Stimulated activated CD8-positive, alpha-beta memory T cell treated with anti-CD3 and anti-CD28 coated beads, Interleukin-7, amount 100 ng/mL, for 24 hours (primary cell): ENCODE data around the gene MYH10.
"Not testable (repeated sequence)": the region's sequence is repeated elsewhere in the genome, so short reads cannot be mapped to it uniquely, and the experiment has no call there.

ENCODE experiments used
- DNase-seq: peaks from one replicate; pipeline ENCODE4 v3.0.0-alpha.2; 2020; ENCODE audit warnings: low read depth

The MYH10 gene

GRCh38 chr17:8556074-8556473 lies 74.5 kb downstream of the MYH10 start:
- DNase-seq = no peak

DNA sequence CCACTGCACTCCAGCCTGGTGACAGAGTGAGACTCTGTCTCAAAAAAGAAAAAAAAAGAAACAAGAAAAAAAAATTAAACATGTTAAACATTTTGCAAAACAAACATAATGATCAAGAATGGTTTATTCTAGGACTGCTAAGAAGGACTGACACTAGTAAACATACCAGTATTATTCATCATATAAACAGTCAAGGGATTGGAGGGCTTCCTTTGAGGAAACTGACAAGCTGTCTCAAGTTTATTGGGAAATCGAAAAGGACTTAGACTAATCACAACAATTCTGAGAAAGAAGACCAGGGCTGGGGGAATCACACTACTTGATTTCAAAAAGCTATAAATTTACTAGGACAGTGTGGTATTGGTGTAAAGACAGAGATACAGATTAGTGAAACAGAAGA lies 75.5 kb downstream of the MYH10 start:
- DNase-seq = no peak

DNA sequence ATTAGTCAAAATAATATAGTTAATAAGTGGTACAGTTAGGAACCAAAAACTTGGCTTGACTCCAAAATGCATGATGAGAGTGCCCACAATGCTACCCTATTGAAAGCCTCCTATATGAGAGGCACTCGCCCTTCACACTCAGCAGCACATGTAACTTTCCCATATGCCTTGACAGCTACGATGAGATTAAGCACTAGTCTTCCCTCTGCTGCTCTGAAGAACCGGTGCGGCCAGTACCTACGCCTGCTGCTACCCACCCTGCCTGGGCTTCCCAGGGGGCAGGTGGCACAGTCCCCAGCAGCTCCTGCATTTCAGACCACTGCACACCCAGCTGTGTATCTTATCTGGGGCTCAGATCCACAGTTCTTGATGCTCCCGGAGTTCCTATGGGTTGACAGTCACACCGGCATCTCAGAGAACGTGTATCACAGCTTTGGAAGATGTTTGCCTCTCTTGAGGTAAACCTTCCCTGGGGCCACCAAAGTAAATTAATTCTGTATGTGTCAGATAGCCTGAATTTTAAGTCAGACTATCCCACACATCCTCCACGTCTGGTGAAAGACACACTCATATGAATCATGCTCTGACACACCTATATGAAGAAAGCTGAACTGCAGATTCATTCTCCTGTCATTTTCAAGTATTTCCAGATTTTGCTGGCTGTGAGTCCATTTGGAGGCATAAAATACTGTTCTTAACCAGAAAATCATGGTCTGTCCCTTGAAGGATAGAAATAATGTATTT lies 77.8 kb downstream of the MYH10 start:
- no peak for DNase-seq

DNA sequence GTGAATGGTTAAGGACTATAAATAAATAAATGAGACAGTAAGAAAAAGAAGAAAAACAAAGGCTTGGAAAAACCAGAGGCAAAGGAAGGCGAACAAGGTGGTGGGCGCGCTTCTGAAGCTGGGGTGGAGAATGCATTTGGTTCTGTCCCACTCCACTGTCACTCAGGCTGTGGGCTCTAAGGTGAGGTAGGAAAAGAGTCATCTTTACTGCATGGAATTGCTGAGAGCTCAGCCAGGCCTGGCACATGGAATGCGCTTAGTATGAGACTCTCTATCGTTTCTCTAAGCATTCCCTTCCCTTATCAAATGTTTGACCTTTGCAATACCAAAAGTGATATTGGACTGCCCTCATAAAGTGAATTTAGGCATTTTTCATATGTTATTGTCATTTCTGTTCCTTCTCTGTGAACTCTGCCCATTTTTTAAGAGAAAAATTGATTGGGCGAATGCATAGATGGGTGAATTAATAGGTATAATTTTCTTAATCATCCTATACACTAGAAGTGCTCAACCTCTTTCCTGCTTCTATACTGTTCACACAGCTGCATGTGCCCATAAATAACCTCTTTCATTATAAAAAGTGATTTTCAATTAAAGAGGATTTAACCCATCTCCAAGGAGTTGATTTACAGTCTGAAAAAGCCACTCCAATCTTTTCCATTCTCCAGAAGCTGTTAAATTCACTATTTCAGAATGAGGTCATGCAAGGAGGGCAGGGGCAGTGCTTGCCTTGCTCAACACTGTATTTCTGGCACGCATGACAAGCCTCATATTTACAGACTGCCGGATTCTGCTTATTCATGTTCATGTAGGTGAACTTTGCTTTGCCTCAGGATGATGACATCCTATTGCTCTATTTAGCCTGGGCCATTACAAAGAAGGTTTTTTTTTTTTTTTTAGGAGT lies 87.7 kb downstream of the MYH10 start:
- no peak for DNase-seq

DNA sequence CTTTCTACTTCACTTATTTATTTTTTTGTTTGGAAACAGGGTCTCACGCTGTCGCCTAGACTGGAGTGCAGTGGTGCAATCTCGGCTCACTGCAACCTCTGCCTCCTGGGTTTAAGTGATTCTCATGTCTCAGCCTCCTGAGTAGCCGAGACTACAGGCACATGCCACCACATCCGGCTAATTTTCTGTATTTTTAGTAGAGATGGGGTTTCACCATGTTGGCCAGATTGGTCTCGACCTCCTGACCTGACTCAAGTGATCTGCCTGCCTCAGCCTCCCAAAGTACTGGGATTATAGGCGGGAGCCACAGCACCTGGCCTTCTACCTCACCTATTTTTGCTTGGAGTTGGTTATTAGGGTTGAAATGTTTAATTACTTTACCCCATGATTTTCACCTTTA lies 90.5 kb downstream of the MYH10 start:
- not testable (repeated sequence) for DNase-seq

DNA sequence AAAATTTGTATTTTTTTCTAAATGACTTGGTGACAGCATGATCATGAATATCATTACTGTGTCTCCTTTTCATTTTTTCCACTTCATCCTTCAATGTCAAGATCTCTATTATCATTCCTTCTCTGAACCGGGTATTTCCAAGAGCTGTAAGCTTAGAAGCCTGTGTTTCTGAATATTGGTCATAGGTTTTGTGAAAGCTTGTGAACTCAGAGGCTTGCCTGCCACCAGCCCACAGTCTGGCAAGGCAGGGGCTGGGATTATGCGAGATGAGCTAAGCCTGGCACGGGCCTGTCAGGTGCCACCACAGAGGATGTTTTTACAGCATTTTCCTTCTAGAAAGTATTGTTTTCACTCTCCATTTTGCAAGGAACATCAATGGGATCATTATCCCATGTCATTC lies 92.8 kb downstream of the MYH10 start:
- DNase-seq = no peak

GRCh38 chr17:8534498-8535188 lies 95.9 kb downstream of the MYH10 start:
- DNase-seq = no peak

DNA sequence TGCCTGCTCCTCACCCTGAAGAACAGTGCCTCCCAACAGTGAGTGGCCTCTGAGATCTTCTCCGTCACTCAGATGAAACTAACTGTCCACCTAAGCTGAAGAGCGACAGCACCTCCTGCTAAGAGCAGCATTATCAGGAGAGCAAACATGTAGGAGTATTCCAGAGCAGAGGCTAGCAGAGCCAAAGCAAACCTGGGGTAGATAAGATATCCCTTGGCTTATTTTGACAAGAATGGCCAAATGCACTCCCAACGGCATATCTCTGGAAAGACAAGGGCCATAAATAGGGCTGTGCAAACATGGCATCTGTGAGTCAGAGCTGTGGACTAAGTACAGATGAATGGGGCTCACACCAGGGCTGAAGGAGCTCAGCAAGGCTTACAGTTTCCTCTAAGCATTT lies 98.5 kb downstream of the MYH10 start:
- no peak for DNase-seq

DNA sequence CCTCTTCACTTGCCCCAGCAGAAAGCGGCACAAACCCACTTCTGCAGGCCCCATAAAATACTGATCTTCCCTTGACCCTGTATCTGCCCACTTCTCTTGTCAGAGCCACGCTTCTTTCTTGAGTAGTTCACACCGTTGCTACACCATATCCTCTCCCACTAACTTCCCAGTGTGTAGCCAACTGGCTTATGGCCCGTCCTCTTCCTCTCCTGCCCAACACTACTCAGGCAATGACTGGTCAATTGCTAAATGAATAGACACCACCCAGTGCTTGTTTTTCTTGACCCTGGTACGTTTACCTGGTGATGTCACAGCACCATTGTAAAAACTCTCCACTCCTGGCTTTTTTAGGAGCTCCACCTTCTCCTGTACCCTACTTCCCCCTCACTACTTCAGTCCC lies 107.9 kb downstream of the MYH10 start:
- no peak for DNase-seq

DNA sequence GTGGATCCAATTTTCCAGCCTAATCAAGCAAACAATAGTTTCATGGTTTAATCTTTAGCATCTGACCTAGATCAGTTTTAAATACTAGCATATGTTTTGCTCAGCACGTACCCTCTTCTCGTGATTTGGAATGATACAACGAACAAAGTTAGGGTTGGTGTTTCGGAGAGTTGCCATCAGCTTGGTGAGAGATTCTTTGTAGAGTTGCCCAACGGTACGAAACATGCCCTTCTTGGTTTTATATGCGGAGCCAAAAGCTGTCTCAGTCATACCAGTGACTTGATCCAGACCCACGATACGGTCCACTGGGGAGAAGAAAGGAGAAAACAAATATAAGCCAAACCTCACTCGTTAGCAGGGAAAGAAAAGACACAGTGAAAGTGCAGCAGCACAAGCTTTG lies 109.5 kb downstream of the MYH10 start:
- no peak for DNase-seq

DNA sequence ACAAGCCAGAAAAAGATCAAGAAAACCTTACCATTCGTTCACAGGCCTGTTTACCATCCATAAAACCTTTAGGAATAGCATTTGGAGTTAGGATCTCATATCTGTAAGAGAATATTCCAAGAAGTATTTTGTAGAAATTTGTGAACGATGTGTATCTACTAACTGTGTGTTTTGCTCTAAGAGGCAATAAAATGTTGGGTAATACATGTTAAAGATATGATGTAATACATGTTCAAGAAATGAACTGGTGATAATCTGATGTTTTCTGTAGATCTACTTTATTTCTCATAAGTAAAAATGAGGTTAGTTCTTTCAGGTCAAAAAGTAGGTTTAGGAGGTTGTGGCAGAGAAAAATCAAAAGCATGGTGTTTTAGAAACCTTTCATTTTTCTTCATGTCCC lies 111.7 kb downstream of the MYH10 start:
- DNase-seq = no peak

GRCh38 chr17:8518326-8518725 lies 112.2 kb downstream of the MYH10 start:
- DNase-seq = no peak

DNA sequence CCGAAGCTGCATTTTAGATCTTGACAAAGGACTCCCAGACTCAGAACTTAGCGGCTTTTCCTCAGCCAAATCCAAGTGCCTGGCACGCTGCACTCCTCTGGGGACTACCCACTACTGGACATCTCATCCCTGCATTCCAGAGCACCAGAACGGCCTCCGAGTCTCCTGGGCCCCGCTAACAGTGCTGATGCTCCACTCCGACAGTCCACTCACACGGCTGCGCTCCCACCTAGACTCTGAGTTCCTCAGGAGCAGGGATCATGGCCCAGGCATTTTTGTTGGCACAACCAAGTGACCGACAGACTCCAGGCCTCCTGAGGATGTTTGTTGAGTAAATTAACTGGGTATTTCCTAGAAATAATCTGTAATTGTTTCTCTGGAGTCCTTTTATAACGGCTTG lies 115.7 kb downstream of the MYH10 start:
- no peak for DNase-seq

- no peak for DNase-seq
These were observed 124.4 kb downstream of the MYH10 start for GRCh38 chr17:8506145-8506544.

- DNase-seq = no peak
These were observed 125.9 kb downstream of the MYH10 start for GRCh38 chr17:8504460-8505207.

GRCh38 chr17:8503807-8504206 lies 126.7 kb downstream of the MYH10 start:
- DNase-seq = no peak

DNA sequence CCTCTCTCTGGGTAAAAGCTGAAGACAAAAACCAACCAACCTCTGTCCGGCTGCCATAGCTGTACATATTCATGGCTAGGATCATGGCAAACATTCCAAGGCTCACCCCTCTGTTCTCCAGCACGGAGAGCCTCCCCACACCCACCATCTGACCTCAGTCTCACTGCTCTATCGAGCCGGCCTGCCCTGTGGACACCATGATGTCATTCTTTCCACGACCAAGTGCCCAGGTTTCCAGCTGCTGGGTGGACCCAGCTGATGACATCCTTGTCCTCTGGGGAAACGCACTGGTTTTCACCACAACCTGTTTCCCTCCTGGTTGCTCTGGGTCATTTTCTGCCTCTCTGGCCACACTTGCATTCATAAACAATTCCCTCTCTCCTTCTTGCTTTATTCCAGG lies 127.2 kb downstream of the MYH10 start:
- no peak for DNase-seq

DNA sequence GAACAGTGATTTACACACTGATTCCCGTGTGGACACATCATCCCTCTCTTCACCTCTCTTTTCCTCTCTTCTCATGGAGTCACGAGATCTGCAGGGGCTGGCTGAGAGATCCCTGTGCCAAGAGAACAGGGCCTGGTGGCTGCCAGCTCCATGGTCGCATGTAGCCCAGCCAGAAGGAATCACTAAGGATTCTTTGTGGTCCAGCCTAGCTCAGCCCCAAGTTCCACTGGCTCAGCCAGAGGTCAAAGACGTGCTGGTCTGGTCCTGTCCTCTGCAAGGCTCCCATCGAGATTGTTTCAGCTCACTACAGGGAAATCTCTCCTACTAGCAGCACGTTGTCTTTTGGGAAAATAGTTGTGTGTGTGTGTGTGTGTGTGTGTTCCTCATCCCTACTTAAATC lies 128.4 kb downstream of the MYH10 start:
- no peak for DNase-seq

DNA sequence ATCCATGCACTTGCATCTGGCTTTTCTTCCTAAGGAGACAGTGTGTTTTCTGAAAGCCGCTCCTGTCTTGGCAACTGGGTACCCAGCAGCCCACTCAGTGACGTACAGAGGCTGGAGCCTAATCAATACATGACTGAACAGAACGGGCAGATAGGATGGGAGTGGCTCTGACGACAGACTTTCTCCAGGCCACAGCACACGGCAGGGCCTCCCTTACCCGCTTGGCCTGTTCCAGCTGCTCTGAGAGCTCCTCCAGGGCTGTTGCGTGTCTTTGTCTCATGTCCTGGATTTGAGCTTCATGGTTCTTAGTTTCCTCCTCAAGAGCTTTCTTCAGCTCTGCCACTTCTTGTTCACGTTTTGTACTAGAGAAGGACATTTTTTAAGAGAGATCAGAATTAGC lies 129.9 kb downstream of the MYH10 start:
- DNase-seq = no peak

DNA sequence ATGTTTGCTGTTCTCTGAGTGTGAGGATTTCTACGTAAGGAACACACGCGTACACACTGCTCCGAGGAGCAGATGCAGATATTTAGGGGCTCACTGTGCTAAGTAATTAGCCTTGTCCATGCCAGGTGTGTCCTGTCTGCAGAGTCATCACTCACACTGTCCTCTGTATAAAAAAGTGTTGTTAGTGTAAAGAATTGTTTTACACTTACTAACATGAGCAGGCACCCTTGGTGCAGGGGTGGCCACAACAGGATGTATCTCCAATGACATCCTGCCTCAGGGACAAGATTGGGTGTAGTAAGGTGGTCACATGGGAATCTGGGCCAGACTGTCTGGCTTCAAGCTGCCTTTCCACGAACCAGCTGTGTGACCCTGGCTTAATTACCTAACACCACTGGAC lies 130.9 kb downstream of the MYH10 start:
- DNase-seq = no peak

DNA sequence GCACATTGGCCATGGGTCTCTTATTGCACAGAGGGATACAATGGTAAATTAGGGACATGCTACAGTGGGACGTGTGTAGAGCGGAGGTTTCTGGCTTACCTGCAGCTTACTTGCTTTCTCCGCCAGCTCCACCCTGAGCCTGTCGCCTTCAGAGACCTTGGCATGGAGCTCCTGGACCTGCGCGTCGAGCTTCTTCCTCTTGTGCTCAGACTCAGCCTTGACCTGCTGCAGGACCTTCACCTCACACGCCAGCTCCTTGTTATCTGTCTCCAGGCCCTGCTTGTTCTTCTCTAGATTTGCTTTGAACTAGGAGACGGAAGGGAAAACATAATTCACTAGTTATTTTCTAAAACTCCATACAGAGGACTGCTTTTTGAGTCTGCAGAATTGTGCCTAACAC lies 131.4 kb downstream of the MYH10 start:
- no peak for DNase-seq

DNA sequence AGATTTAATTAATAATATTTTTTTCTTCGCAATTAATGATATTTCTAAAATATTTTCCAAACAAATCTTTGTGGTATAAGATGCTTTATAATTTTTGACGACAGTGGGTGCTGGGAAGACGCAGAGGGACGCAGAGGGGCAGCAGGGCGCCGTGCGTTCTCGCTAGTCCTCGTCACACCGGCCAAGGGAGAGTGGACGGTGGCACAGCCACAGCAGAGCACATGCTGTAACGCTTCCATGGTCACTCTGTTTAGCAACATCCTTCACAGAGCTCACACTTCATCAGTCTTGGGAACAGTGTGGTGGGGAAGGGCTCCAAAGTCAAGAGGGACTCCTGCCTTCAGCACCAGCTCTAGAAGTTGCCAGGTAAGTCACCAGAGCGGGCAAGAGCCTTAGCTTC lies 134.4 kb downstream of the MYH10 start:
- DNase-seq = no peak
